ENCODE data around the gene ZNF593OS.

Gene ZNF593OS

GRCh38 chr1:26125382-26125781, 46.2 kb downstream of the ZNF593OS start:
- Mint-ChIP-seq H3K27me3 (peaks cover 8% of the 10 kb centered on the region), H3K9me3 (no peaks in the 10 kb centered on the region), H3K27ac (ENCODE audit: low read depth) (peak overlapping the region; percentile 79), H3K4me1 (peaks cover 16% of the 10 kb centered on the region), H3K4me3 (no peak overlapping the region), H3K36me3 (ENCODE audit: insufficient read depth) (peaks cover 13% of the 10 kb centered on the region)
- DNase-seq (ENCODE audit: low spot score in 2 of 2) (no peak), ATAC-seq (replicated peaks; ENCODE audit: extremely low read depth, poor library complexity, severe bottlenecking) (no peak)

GRCh38 chr1:26124418-26125331, 47.0 kb downstream of the ZNF593OS start:
- DNase-seq (ENCODE audit: low spot score in 2 of 2) (no peak), ATAC-seq (replicated peaks; ENCODE audit: extremely low read depth, poor library complexity, severe bottlenecking) (no peak)
- Mint-ChIP-seq H3K4me3 (no peak overlapping the region), H3K4me1 (peaks cover 16% of the 10 kb centered on the region), H3K9me3 (no peaks in the 10 kb centered on the region), H3K27ac (ENCODE audit: low read depth) (no peak overlapping the region), H3K36me3 (ENCODE audit: insufficient read depth) (peaks cover 15% of the 10 kb centered on the region), H3K27me3 (peaks cover 8% of the 10 kb centered on the region)

- H3K27me3 Mint-ChIP-seq: peaks cover 8% of the 10 kb centered on the region
- H3K4me1 Mint-ChIP-seq: peaks cover 16% of the 10 kb centered on the region
- H3K36me3 Mint-ChIP-seq (ENCODE audit: insufficient read depth): peaks cover 16% of the 10 kb centered on the region
- H3K27ac Mint-ChIP-seq (ENCODE audit: low read depth): peak overlapping the region; percentile 23
- ATAC-seq (replicated peaks; ENCODE audit: extremely low read depth, poor library complexity, severe bottlenecking): no peak
- DNase-seq (ENCODE audit: low spot score in 2 of 2): no peak
- no peaks in the 10 kb centered on the region for H3K9me3 Mint-ChIP-seq
- no peak overlapping the region for H3K4me3 Mint-ChIP-seq
Measured at GRCh38 chr1:26122988-26123973, 48.4 kb downstream of the ZNF593OS start.

- peaks cover 18% of the 10 kb centered on the region for H3K36me3 Mint-ChIP-seq (ENCODE audit: insufficient read depth)
- DNase-seq (ENCODE audit: low spot score in 2 of 2): no peak
Measured at GRCh38 chr1:26121854-26122773, 49.5 kb downstream of the ZNF593OS start.

GRCh38 chr1:26119892-26120608, 51.6 kb downstream of the ZNF593OS start:
- Mint-ChIP-seq H3K4me3 (no peak overlapping the region), H3K27ac (ENCODE audit: low read depth) (peak overlapping the region; percentile 76), H3K36me3 (ENCODE audit: insufficient read depth) (peaks cover 19% of the 10 kb centered on the region), H3K9me3 (no peaks in the 10 kb centered on the region), H3K27me3 (no peaks in the 10 kb centered on the region), H3K4me1 (no peaks in the 10 kb centered on the region)
- DNase-seq (ENCODE audit: low spot score in 2 of 2) (no peak), ATAC-seq (replicated peaks; ENCODE audit: extremely low read depth, poor library complexity, severe bottlenecking) (no peak)

More at GRCh38 chr1:26121854-26122773, 49.5 kb downstream of the ZNF593OS start:
- Mint-ChIP-seq H3K9me3 (no peaks in the 10 kb centered on the region), H3K4me1 (peaks cover 8% of the 10 kb centered on the region), H3K4me3 (no peak overlapping the region), H3K27ac (ENCODE audit: low read depth) (no peak overlapping the region), H3K27me3 (no peaks in the 10 kb centered on the region)
- ATAC-seq (replicated peaks; ENCODE audit: extremely low read depth, poor library complexity, severe bottlenecking): no peak
